ENCODE results near the gene SRRD. TPM values are rescaled to one million over a fixed set of nuclear protein-coding genes. Genes with fewer than 3 reads are reported as not detected.
"Not testable (repeated sequence)": the region's sequence is repeated elsewhere in the genome, so short reads cannot be mapped to it uniquely, and the experiment has no call there.

SRRD gene
- total and polyA plus RNA-seq, 7 donors: 25.4 to 51.2 (median 36.1) TPM

- peaks cover 0 to 6% (median 5%) of the 10 kb centered on the region in 3 donors for H3K27me3 ChIP-seq (ENCODE audit: insufficient read depth in 3 of 3, low read length in 2 of 3)
- H3K4me1 ChIP-seq: no peaks in the 10 kb centered on the region
- H3K27ac ChIP-seq: no peak overlapping the region
- ATAC-seq (no peak), DNase-seq (no peak)
- H3K9me3 ChIP-seq: no peaks in the 10 kb centered on the region
- WGBS, 3 donors: 77 to 83% (median 79%) methylated on average over 14 of the region's 14 CpGs
- intact Hi-C loops (cut with DNase I): no loop called here
- no peak for TF ChIP-seq CTCF (IDR thresholded peaks at IDR 0.05)
- no peaks in the 10 kb centered on the region for H3K36me3 ChIP-seq (ENCODE audit: insufficient read depth in 1 of 2, low read depth in 1 of 2)
- no peak overlapping the region for H3K4me3 ChIP-seq
Observed at GRCh38 chr22:26437694-26438392, 45.8 kb upstream of the SRRD start.

- H3K4me3 ChIP-seq; H3K4me1 ChIP-seq; H3K27me3 ChIP-seq (ENCODE audit: insufficient read depth in 3 of 3, low read length in 2 of 3); DNase-seq; H3K36me3 ChIP-seq (ENCODE audit: insufficient read depth in 1 of 2, low read depth in 1 of 2); H3K27ac ChIP-seq; ATAC-seq; intact Hi-C loops (cut with DNase I); H3K9me3 ChIP-seq: not testable (repeated sequence)
- WGBS, 3 donors: 73 to 84% (median 78%) methylated on average over 3 of the region's 3 CpGs
Observed at GRCh38 chr22:26438776-26439175, 44.9 kb upstream of the SRRD start.

GRCh38 chr22:26439559-26439958 is 44.1 kb upstream of the SRRD start:
- no peak for ATAC-seq
- H3K27me3 ChIP-seq (ENCODE audit: insufficient read depth in 3 of 3, low read length in 2 of 3): peaks cover 0 to 2% (median 0%) of the 10 kb centered on the region in 3 donors
- TF ChIP-seq CTCF (IDR thresholded peaks at IDR 0.05): no peak
- no peak overlapping the region for H3K4me3 ChIP-seq
- DNase-seq: no peak
- no peak overlapping the region for H3K27ac ChIP-seq
- H3K4me1 ChIP-seq: no peaks in the 10 kb centered on the region
- H3K9me3 ChIP-seq: no peaks in the 10 kb centered on the region
- 73 to 74% (median 74%) methylated on average over 3 of the region's 3 CpGs for WGBS, 3 donors
- intact Hi-C loops (cut with DNase I): no loop called here
- no peaks in the 10 kb centered on the region for H3K36me3 ChIP-seq (ENCODE audit: insufficient read depth in 1 of 2, low read depth in 1 of 2)

- ATAC-seq (no peak), DNase-seq (no peak)
- H3K36me3 ChIP-seq (ENCODE audit: insufficient read depth in 1 of 2, low read depth in 1 of 2): no peaks in the 10 kb centered on the region
- H3K27me3 ChIP-seq (ENCODE audit: insufficient read depth in 3 of 3, low read length in 2 of 3): no peaks in the 10 kb centered on the region
- H3K9me3 ChIP-seq: no peaks in the 10 kb centered on the region
- 83 to 91% (median 85%) methylated on average over 4 of the region's 4 CpGs for WGBS, 3 donors
- no peak overlapping the region for H3K4me3 ChIP-seq
- intact Hi-C loops (cut with DNase I): no loop called here
- no peak for TF ChIP-seq CTCF (IDR thresholded peaks at IDR 0.05)
- H3K27ac ChIP-seq: no peak overlapping the region
- H3K4me1 ChIP-seq: no peaks in the 10 kb centered on the region
Observed at GRCh38 chr22:26442086-26442756, 41.5 kb upstream of the SRRD start.

- DNase-seq (no peak), ATAC-seq (no peak)
- no peak for TF ChIP-seq CTCF (IDR thresholded peaks at IDR 0.05)
- no peak overlapping the region for H3K4me3 ChIP-seq
- no peak overlapping the region for H3K27ac ChIP-seq
- no peaks in the 10 kb centered on the region for H3K27me3 ChIP-seq (ENCODE audit: insufficient read depth in 3 of 3, low read length in 2 of 3)
- H3K9me3 ChIP-seq: no peaks in the 10 kb centered on the region
- intact Hi-C loops (cut with DNase I): no loop called here
- no peaks in the 10 kb centered on the region for H3K4me1 ChIP-seq
- WGBS, 3 donors: 78 to 82% (median 81%) methylated on average over 16 of the region's 16 CpGs
- H3K36me3 ChIP-seq (ENCODE audit: insufficient read depth in 1 of 2, low read depth in 1 of 2): no peaks in the 10 kb centered on the region
Observed at GRCh38 chr22:26443901-26444690, 39.6 kb upstream of the SRRD start.

Data from psoas muscle (tissue), 8 donors.